HPDE6-E6E7 (cell line): ENCODE results near the gene ELOVL7.
"Not testable (repeated sequence)": the region's sequence is repeated elsewhere in the genome, so short reads cannot be mapped to it uniquely, and the experiment has no call there.

Source experiments
- DNase-seq: peaks from one replicate; pipeline ENCODE4 v3.0.0; 2011; ENCODE audit warnings: missing footprints; ENCODE audit errors: extremely low spot score

ELOVL7 gene

DNA sequence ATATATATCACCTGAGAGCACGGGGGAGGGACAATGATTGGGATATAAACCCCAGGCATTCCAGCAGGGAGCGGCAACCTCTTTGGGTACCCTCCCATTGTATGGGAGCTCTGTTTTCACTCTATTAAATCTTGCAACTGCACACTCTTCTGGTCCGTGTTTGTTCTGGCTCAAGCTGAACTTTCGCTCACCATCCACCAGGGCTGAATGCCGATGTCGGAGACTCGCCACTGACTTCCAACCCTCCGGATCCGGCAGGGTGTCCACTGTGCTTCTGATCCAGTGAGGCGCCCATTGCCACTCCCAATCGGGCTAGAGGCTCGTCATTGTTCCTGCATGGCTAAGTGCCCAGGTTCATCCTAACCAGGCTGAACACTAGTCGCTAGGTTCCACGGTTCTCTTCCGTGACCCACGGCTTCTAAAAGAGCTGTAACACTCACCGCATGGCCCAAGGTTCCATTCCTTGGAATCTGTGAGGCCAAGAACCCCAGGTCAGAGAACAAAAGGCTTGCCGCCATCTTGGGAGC, 48.6 kb downstream of the ELOVL7 start:
- DNase-seq, result not testable (repeated sequence)

DNA sequence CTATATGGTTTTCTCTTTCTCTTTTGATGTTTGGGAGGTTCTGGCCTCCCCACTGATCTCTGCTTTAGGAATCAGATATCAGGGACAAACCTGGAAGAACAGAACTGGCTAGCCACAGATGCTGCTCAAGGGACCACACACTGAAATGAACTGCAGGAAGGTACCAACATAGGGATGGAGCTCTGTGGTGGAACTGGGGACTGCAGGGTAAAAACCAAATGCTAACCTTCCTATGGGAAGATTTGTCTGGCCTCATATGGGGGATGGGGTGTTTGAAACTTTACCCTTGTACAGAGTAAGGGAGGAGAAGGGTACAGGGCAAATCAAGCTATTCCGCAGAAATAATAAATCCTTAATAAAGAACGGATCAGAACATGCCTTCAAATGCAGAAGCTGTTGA, 49.4 kb downstream of the ELOVL7 start:
- no peak for DNase-seq

DNA sequence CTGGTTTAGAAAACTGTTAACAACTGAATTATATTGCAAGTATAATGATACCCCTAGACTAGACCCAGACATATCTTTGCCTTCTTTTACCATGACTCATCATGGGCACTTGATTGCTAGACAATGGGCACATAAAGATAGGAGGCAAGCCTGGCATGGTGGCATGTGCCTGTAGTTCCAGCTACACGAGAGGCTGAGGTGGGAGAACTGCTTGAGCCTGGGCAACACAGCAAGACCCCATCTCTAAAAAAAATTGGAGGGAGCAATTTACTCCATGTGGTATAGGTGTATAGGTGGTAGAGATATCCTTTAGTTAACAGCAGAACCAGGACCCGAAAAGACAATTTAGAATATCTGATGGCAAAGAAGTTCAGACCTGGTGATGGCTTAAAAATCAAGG, 51.6 kb downstream of the ELOVL7 start:
- no peak for DNase-seq

DNA sequence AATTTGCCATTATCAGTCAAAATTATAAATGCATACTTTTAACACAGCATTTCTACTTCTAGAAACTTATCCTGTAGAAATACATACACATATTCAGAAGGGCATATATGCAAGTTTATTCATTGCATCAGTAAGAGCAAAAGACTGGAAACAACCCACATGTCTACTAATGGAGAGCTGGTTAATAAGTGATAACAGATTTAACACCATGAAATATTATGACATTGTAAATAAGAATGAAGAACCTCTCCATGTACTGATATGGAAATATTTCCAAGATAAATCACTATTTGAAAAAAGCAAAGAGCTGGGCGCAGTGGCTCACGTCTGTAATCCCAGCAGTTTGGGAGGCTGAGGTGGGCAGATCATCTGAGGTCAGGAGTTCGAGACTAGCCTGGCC, 54.5 kb downstream of the ELOVL7 start:
- no peak for DNase-seq

DNA sequence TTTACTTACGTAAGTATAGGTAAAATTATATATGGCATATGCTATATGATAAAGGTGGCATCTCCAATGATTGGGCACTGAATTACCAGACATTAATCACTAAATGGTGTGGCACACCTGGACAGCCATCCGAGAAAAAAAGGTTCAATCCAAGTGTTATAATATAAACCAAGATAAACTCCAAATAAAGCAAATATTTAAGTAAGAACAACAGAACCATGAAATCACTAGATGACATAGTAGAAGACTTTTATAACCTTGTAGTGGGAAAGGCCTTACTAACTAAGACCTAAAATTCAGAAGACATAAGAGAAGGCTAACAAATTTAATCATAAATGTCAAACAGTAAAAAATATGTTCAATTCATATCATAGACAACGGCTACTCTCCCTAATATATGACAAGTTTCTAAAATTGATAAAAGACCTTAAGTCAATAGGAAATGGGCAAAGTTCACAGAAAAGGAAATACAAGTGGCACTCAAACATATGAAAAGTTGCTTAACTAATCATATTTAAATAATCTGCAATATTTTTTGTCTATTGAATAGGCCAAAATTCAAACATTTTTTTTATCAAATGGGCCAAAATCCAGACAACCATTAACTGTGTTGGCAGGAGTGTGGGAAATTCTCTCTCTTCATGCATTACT, 55.1 kb downstream of the ELOVL7 start:
- DNase-seq, result no peak

DNA sequence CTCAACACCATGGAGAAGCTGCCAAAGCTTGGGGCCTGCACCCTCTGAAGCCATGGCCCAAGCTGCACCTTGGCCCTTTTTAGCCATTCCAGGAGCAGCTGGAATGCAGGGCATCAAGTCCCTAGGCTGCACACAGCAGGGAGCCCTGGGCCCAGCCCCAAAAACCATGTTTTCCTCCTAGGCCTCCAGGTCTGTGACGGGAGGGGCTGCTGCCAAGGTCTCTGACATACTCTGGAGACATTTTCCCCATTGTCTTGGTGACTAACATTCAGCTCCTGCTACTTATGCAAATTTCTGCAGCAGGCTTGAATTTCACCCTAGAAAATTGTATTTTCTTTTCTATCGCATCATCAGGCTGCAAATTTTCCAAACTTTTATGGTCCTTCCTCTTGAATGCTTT, 64.6 kb downstream of the ELOVL7 start:
- no peak for DNase-seq

DNA sequence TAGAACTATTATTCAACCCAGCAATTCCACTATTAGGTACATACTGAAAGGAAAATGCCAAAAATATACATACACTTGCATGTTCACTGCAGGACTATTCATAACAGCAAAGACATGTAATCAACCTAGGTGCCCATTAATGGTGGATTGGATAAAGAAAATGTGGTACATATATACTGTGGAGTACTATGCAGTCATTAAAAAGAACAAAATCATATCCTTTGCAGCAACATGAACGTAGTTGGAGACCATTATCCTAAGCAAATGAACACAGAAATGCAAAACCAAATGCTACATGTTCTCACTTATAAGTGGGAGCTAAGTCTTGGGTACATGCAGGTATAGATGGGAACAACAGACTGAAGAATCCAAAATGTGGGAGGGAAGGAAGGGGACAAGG, 67.7 kb downstream of the ELOVL7 start:
- no peak for DNase-seq

DNA sequence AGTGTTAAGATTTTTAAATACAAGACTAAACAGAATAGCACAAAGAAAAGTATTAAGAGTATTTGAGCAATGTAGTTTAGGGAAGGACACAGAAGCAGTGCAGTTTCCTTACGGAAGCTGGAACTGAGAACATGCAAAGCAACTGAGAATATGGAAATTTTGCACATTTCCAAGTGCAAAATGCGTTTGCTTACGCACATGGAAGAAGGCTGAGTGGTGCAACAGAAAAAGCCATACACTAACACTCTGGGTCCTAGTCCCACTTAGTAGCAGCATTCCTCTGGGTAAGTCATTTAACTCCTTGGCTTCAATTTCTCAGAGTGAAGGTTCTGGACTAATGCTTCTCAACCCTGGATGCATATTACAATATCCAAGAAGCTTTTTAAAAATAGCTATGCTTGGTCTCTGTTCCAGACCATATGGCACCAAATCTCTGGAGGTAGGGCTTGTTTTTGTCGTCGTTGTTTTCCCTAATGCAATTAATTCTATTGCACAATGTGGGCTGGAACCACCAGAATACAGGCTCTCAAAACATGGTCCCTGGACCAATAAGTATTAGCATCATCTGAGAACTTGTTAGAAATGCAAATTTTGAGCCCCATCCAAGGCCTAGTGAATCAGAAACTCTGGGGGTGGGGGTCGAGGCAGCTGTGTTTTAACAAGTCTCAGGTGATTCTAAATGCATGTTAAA, 78.9 kb downstream of the ELOVL7 start:
- no peak for DNase-seq

DNA sequence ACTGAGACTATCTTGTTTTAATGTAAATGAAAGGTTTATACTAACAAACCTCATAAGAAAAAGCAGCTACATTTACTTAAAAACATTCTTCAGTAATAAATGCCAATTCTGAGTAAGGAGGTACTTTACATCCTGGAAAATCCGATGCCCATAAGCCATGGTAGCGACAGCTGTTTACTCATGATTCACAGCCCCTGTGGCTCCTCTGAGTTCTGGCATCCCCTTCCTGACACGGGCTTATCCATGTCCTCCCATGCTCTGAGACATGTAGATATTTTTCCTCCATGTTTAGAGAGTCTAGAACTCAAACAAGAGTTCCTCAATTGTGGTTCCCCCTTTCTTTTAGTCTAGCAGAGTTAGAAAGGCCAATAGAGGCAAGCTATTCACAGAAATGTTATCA, 81.0 kb downstream of the ELOVL7 start:
- no peak for DNase-seq

DNA sequence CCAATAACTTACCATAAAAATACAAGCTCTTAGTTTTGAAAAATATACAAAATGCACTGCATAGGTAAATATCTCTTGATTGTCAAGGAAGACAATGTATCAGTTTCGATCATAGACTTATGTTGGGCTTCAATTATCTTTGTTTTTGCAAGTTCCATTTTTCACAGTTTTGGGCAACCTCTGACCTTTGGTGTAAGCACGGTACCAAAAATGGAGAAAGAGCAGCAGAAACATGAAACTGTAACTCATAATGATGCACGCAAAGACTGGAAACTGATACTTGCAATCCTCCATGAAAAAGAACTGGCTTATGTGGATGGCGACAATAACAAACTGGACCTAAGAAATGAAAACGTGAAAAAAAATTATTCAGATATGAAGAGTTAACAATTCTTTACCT, 89.6 kb downstream of the ELOVL7 start:
- no peak for DNase-seq

DNA sequence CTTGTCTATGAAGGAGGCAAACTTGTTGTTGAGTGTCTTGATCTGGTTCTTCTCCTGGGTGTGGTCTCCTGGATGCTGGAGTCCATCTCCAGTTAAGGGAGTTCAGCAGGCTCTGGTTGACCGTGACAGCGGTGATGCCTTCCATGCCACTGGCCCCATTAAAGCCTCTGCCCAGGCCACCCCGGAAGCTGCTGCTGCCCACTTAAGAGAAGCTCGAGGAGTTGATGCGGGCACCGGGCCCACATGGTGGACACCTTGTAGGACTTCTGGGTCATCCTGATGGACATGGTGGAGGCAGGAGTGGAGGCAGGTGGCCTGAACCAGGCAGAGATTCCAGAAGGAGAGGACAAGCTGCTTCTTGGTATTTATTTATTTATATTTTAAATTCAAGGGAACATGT, 99.4 kb downstream of the ELOVL7 start:
- DNase-seq, result no peak

DNA sequence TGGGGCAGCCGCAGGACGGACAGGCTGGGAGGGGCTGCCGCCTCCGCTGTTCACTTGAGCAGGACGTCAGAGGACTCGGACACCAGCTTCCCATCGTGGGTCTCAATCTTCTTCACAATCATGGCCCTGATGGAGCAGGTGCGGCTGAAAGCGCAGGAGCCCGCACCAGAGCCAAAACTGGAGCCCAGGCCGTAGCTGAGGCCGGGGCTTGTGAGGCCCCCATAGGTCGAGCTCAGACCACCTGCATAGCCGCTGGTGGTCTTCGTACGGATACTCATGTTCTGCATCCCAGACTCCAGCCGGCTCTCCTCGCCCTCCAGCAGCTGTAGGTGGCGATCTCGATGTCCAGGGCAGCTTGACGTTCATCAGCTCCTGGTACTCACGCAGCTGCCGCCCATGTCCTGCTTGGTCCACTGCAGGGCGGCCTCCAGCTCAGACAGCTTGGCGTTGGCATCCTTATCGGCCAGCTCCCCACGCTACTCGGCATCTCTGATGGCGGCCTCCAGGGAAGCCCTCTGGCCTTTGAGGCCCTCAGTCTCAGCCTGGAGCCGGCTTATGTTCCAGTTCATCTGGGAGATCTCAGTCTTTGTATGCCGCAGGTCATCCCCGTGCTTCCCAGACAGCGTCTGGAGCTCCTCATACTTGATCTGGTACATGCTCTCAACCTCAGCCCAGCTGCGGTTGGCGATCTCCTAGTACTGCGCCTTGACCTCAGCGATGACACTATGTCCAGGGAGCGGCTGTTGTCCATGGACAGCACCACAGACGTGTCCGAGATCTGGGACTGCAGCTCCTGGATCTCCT, 100.4 kb downstream of the ELOVL7 start:
- DNase-seq, result no peak

DNA sequence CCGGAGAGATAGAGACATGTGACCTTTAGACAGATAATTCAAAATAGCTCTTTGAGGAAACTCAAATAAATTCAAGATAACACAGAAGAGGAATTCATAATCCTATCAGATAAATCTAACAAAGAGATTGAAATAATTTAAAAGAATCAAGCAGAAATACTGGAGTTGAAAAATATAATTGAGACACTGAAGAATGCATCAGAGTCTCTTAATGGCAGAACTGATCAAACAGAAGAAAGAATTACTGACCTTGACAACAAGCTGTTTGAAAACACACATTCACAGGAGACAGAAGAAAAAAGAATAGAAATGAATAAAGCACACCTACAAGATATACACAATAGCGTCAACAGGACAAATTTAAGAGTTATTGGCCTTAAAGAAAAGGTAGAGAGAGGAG, 103.7 kb downstream of the ELOVL7 start:
- no peak for DNase-seq

DNA sequence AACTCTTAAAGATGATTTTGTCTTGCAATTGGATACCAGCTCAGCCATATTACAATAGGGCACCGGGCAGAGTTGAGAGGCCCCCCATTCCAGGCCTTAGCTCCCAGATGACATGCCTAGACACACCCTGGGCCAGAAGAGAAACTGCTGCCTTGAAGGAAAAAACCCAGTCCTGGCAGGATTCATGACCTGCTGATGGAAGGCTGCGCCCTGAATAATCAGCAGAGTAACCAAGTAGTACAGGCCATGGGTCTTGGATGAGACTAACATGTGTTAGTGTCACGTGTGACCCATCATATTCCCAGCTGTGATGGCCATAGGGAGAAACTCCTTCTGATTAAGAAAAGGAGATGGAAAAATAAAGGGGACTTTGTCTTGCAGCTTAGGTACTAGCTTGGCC, 105.1 kb downstream of the ELOVL7 start:
- DNase-seq, result no peak

DNA sequence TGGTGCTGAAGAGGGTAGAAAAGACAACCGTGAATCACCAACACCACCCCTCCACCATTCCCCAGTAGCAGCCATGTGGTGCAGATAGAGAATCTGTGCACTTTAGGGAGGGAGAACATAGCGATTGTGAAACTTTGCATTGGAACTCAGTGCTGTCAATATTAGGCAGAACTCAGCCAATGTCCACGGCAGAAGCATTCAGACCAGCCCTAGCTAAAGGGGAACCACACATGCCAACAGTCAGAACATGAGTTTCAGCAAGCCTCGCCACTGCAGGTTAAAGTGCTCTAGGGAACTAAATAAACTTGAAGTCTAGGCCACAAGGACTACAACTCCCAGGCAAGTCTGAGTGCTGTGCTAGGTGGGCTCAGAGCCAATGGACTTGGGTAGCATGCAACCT, 105.6 kb downstream of the ELOVL7 start:
- no peak for DNase-seq

DNA sequence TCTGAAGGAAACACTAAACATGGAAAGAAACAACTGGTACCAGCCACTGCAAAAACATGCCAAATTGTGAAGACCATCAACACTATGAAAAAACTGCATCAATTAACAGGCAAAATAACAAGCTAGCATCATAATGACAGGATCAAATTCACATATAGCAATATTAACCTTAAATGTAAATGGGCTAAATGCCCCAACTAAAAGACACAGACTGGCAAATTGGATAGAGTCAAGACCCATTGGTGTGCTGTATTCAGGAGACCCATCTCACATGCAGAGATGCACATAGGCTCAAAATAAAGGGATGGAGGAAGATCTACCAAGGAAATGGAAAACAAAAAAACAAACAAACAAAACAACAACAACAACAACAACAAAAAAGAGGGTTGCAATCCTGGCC, 113.2 kb downstream of the ELOVL7 start:
- DNase-seq, result not testable (repeated sequence)

DNA sequence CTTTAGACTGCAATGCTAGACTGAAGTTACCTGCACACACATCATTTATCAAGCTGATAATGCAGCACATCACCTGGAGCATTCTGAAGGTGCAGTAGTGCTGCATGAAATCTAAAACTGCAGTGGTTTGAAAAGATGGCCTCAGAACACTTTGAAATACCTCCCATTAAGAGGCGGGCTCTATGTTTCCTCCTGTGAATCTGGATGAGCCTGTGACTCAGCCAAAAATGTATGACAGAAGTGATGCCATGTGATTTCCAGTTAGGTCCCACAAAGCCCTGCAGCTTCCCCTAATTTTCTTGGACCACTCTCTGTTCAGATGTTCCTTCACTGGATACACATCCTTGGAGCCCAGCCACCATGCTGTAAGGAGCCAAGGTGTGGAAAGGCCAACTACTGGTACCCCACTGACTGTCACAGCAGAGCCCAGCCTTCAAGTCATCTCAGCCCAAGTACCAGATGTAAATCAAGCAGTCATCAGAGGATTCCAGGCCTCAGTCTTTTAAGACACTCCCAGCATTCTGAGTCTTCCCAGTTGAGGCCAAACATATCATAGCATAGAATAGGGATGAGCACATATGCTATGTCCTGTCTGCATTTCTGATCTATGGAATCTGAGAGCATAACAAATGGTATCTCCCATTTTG, 116.9 kb downstream of the ELOVL7 start:
- DNase-seq, result no peak

DNA sequence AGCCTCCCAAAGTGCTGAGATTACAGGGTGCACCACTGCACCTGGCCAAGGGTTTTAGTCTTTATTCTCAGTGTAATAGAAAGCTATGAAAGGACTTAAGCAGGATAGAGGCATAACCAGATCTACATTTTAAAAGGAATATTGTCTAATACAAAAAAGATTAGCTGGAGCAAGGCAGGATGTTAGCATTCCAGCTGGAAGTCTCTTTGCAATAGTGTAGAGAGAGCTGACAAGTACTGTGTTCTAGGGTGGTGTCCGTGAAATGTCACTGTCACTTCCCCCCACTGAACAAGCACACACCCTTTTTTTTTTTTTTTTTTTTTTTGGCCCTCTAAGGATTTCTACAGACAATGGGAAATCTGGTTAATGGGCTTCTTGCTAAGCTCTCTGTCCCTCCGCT, 119.9 kb downstream of the ELOVL7 start:
- DNase-seq, result no peak

DNA sequence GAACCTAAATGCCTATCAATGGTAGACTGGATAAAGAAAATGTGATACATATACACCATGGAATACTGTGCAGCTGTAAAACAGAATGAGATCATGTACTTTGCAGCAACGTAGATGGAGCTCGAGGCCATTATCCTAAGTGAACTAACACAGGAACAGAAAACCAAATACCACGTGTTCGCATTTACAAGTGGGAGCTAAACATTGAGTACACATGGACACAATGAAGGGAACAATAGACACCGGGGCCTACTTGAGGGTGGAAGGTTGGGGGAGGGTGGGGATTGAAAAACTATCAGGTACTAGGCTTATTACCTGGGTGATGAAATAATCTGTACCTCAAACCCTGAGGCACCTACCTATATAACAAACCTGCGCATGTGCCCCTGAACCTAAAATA, 121.7 kb downstream of the ELOVL7 start:
- no peak for DNase-seq

DNA sequence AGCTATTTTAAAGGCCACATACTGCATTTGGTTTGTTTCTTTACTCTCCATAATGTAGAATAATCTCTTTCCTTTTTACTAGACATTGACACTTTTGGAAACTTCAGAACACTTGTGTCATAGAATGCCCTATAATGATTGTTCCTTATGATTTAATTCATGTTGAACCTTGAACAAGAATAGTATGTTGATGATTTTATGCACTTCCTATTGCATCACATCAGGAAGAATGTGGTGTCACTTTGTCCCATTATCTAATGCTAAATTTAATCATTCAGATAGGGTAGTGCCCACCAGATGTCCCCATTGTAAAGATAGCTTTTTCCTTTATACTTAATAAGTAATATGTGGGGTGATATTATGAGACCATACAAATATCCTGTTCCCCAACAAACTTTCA, 124.7 kb downstream of the ELOVL7 start:
- no peak for DNase-seq

DNA sequence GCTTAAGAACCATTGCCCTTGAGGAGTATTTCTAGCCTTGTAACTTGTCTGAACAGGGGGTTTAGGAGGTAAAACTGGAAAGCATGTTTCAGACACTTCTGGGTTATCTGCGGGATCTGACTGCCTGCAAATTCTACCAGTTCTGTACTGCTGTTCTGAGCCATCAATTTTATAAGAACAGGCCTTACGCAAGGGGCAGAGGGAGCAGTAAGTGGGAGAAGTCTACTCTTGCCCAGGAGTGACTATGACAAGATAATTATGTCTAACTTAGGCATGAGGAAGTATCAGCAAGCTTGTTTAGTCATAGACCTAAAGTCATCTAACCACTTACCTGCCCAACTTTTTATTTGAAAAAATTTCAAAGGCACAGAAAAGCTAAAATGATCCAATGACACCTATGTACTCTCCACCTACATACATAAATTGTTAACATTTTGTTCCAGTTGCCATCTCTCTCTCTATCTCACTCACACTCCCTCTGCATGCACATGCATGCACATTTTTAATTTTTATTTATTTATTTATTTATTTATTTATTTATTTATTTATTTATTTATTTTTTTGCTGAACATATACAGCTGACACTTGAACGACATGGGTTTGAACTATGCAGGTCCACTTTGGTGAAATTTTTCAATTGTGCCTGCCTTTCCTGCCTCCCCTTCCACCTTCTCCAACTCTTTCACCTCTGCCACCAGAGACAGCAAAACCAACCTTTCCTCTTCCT, 125.7 kb downstream of the ELOVL7 start:
- DNase-seq, result peak; percentile 76
